GM21529 (cell line): ENCODE results near the gene ITLN2.
"Not testable (repeated sequence)": the region's sequence is repeated elsewhere in the genome, so short reads cannot be mapped to it uniquely, and the experiment has no call there.

ENCODE experiments used
- ATAC-seq: cut with Tn5 transposase; IDR thresholded peaks from one replicate; pipeline ENCODE4 v1.9.1; 2021; ENCODE audit not compliant: unreplicated experiment

The ITLN2 gene

GRCh38 chr1:160954158-160955104 is at the start of gene ITLN2:
ITLN2 (minus strand) TSS chr1:160954809; CDS start chr1:160954741, 68 bp downstream.
- ATAC-seq, result no peak

- no peak for ATAC-seq
Measured at GRCh38 chr1:161001525-161001924, 46.9 kb upstream of the ITLN2 start.

GRCh38 chr1:161000736-161001480 is 46.3 kb upstream of the ITLN2 start:
- ATAC-seq, result no peak

GRCh38 chr1:160999376-160999775 is 44.8 kb upstream of the ITLN2 start:
- ATAC-seq, result no peak

- peak; percentile 54 for ATAC-seq
Measured at GRCh38 chr1:160997323-160998038, 42.9 kb upstream of the ITLN2 start.

- no peak for ATAC-seq
Measured at GRCh38 chr1:160996178-160996577, 41.6 kb upstream of the ITLN2 start.

- no peak for ATAC-seq
Measured at GRCh38 chr1:160993544-160994193, 39.1 kb upstream of the ITLN2 start.

GRCh38 chr1:160992036-160992435 is 37.4 kb upstream of the ITLN2 start:
- ATAC-seq, result not testable (repeated sequence)

GRCh38 chr1:160987359-160988050 is 32.9 kb upstream of the ITLN2 start:
- ATAC-seq, result no peak

- ATAC-seq, result no peak
Measured at GRCh38 chr1:160985723-160986122, 31.1 kb upstream of the ITLN2 start.

GRCh38 chr1:160981584-160982411 is 27.2 kb upstream of the ITLN2 start:
- no peak for ATAC-seq

- ATAC-seq, result no peak
Measured at GRCh38 chr1:160979286-160979685, 24.7 kb upstream of the ITLN2 start.

- no peak for ATAC-seq
Measured at GRCh38 chr1:160978510-160978927, 23.9 kb upstream of the ITLN2 start.

GRCh38 chr1:160975026-160975425 is 20.4 kb upstream of the ITLN2 start:
- no peak for ATAC-seq

GRCh38 chr1:160973491-160973890 is 18.9 kb upstream of the ITLN2 start:
- ATAC-seq, result no peak

- no peak for ATAC-seq
Measured at GRCh38 chr1:160972939-160973338, 18.3 kb upstream of the ITLN2 start.

- peak; percentile 71 for ATAC-seq
Measured at GRCh38 chr1:160971618-160972056, 17.0 kb upstream of the ITLN2 start.

- no peak for ATAC-seq
Measured at GRCh38 chr1:160963521-160963920, 8.9 kb upstream of the ITLN2 start.

GRCh38 chr1:160961419-160961818 is 6.8 kb upstream of the ITLN2 start:
- ATAC-seq, result no peak
